ENCODE measurements around the gene MMEL1.
"Not testable (repeated sequence)": the region's sequence is repeated elsewhere in the genome, so short reads cannot be mapped to it uniquely, and the experiment has no call there.

The MMEL1 gene

DNA sequence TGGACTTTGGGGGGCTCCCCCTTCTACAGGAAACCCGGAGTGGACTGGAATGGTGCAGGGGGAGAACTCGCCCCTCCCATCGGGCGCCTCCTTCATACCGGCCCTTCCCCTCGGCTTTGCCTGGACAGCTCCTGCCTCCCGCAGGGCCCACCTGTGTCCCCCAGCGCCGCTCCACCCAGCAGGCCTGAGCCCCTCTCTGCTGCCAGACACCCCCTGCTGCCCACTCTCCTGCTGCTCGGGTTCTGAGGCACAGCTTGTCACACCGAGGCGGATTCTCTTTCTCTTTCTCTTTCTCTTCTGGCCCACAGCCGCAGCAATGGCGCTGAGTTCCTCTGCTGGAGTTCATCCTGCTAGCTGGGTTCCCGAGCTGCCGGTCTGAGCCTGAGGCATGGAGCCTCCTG lies 76.5 kb downstream of the MMEL1 start, which contains the start of gene TNFRSF14:
Gene TNFRSF14, plus strand, starts transcription at position 95 of the 401 bp plus-strand sequence. Its CDS starts 294 bp downstream, at position 389.
- DNase-seq, result peak in 1 of 2 experiments; percentile 25

DNA sequence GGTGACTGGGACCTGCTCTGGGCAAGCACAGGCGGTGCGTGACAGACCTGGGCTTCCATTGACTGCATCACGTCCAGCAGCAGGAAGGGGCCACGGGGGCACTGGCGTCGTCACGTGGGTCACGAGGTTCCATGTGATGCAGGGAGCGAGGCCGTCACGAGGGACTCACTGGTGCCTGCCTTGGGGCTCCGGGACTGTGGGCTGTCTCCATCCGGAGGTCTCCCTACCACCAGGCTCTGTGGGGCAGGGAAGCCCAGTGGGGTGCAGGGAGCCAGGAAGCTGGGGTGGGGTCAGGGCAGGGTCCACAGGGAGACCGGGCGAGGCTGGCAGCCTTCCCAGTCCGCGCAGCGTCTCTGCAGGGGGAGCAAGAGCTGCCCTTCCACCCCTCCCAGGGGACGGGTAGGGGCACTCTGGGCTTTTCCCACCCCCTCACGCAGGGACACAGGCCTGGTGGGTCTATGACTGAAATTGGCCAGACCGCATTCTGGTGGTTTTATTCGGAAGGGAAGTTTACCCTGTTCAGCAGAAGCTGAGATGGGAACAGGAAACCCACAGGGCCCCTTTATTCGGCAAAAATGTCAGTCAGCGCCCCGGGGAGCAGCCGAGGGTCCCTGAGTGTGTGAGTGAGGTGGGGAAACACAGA lies 77.1 kb downstream of the MMEL1 start:
- DNase-seq, result no peak

DNA sequence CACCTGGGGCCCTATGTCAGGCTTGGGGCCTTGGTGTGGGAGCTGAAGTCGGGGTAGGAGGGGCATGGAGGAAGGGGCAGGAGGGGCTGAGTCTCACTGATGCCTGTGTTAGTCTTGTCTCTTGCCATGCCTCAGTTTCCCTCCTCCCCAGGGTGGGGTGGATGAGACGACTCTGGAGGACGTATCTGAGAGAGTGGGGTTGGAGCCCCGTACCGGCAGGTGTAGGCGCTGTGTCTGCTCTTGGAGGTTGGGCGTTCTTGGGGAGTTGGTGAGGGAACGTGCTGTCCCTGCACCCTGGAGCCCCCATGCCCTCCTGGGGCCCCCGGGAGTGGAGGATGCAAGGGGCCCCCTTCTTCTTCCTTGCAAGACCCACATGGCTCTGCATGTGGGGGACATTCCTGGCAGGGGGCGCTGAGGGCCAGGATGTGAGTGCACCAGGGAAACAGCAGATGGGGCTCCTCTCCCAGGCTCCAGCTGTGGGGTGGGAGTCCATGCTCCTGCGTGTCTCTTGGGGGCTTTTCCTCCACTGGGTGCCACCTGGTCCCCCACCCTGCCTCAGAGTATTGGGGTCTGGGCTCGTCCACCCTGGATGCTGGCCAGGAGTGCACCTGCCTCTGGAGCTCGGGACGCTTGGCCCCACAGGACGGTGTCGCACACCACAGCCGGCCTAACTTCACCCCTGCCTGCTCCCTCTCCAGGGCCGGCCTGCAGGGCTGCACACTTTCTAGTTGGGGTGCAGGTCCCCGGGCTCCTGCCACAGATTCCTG lies 78.0 kb downstream of the MMEL1 start:
- DNase-seq, result peak; percentile 16 to 49

DNA sequence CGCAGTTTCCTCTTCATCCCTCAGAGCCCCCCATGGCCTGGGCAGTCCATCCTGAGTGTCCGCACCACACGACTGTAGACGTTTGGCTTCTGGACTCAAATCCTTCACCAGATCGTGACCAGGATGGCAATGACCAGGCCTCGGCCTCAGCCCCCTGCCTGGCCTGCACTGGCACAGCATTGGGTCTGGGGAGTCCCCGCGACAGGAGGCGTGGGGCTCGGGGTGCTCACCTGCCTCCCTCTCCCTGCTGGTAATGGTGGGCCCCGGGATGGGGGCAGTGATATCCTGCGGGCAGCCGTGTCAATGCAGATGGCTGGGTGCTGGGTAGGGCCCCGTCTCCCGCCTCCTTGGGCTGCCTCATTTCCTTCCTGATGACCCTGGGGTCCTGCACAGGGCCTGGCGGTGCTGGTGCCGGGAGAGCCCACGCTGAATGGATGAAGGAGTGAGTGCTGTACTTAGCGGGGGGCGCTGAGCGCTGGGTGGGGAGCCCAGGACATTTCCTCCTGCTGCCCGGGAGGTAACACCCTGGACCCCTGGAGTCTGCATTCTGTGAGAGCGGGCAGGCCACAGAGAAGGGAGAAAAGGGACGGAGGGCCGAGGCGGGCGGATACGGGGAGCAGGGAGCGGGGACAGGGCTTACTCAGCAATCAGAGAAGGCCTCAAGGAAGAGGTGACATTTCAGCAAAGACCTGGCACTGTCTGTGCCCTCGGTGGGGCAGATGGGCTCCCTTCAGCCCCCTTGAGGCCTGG lies 78.8 kb downstream of the MMEL1 start:
- DNase-seq, result no peak

DNA sequence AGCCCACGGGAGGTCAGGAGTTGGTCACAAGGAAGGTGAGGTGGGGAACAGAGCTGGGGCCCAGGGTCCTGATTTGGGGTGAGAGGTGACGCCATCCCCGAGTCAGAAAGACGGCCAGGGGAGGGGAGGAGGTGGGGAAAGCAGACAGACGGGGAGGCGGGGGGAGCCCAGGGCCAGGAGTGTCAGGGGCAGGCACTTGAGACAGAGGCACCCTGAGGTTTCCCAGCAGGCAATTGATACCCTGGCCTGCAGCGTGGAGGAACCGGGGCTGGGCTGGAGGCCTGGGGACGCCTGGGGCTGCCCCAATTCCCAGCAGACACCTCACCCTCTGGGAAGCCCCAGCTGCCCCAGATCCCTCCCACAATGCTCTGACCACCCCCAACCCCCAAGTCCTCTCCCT lies 79.7 kb downstream of the MMEL1 start:
- DNase-seq, result not testable (repeated sequence)

DNA sequence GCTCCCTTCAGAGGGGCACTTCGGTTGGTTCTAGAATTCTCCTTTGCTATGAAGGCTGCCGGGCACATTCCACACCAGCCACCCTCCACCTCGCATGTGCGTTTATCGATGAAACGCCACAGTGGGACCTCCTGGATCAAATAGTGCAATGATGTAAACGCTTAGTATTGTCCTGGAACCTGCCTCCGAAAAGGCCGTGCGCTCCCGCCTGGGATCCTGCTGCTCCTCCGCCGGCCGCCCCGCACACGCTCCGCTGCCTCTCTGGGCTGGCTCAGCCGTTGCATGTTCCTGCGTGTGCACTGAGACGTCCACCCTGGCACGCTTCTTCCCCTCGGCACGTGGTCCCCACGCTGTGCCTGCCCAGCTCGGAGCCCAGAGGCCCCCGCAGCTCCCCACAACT lies 80.6 kb downstream of the MMEL1 start:
- DNase-seq, result no peak

DNA sequence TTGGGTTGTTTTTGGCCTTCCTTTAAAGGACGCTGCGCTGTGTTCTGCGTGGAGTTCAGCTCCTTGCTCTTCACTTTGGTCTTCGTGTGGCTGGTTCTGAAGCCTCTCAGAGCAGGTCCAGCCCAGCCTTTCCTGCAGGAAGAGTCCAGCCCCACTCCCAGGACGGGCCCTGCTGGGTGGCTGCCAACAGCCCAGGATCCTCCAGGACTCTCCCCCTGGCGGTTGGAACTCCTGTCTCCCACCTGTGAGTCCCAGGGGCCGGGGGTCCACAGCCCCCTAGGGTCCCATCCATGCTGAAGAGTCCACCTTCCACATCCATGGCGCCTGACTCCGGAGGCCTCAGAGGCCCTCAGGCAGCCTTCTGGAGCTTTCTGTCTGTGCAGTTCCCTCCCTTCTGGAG lies 81.3 kb downstream of the MMEL1 start:
- DNase-seq, result not testable (repeated sequence)

DNA sequence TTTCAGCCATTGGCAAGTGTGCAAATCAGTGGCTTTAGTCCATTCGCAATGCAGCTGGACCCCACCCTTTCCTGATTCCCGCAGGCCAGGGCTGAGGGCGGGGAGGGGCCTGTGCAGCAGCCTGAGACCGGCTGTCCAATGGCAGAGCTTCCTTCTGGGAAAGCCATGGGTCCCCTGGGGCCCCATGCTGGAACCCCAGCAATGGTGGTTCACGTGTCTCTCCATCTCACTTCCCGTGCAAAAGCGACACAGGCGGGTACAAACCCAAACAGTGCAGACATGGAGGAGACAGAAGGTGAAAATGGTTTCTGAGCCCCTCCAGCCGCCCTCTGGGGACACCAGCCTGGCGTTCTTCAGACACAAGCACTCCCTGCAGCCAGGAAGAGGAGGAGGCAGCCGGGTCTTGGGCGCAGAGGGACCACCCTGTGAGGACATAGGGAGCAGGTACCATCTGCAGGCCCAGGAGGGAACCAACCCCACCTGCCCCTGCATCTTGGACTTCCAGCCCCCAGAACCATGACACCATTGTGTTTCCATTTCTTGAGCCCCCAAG lies 82.4 kb downstream of the MMEL1 start:
- not testable (repeated sequence) for DNase-seq

DNA sequence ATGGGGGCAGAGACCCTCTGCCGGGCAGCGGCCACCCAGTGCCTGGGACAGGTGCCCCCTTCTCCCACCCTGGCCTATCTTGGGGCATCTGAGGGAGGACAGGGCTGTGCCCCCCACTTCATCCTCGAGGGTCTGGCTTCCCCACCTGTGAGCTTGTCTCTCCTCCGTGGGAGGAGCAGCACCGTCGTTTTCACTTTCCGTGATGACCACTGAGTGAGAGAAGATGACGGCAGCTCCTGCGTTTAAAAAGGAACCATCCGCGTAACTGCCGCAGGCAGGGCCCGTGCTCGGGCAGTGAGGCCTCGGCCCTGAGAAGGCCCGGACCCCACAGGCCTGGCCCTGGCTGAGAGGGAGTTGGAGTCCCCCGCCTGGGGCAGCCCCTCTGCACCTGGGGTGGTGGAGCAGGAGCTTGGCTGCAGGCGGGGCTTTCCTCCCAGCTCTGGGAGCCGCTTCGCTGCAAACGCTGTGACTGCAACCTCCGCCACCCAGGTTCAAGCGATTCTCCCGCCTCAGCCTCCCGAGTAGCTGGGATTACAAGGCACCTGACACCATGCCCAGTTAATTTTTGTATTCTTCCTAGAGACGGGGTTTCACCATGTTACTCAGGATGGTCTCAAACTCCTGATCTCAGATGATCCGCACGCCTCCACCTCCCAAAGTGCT lies 83.3 kb downstream of the MMEL1 start:
- not testable (repeated sequence) for DNase-seq

DNA sequence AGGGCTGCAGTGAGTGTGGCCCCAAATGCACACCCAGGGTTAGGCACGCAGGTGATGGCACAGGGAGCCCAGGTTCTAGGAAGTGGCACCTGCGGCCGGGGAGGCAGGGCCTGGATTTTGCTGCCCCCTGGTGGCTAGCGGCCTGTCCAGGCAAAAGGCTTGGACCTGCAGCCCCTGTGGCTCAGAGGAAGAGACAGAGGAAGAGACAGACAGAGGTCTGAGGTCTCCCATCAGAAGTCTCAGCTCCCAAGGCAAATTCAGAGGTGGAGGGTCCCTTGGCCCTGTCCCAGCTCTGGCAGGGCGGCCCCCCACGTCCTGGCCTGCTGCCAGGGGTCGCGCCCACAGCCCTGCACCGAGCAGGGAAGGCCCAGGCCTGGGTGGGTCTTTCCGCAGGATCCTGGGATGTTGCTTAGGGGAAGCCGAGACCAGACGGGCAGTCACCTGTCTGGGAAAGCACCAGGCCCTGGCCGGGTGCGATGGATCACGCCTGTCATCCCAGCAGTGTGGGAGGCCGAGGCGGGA lies 84.7 kb downstream of the MMEL1 start:
- peak; percentile 27 to 57 for DNase-seq

DNA sequence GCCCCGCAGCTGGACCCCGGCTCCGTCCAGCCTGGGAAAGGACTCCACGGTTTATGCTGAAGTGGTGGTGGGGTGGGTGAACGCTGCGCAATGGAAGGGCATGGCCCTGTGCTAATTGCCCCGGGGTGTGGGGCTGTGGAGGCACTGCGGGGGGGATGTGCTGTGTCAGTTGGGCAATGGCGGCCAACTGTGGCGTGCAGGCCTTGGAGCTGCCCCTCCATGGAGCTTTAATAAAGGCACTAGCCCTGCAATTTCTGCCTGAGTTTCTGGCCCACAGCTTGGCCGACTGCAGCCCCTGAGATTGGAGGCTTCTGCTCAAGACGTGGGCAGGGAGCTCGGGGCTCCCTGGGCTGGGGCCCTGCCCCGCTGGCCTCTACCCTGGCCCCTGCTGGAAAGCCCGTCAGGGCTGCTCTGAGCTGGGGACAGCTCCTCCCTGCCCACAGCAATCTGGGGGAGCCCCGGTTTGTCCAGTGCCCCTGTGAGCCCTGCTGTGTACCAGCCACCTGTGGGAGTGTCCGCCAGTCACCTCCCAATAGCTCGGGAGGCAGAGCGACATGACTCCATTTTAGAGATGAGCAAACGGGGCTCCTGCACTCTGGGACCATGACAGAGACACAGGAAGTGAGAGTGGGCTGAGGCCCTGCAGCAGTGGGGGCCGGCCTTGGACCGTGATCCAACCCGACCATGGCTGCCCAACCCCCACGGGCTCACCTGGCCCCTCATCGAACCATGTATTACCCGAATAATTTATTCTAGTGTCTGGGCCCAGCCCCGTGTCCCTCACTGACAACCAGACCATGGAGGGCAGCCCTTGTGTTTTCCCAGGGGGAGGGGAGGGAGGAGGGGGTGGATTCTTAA lies 85.4 kb downstream of the MMEL1 start:
- no peak for DNase-seq

DNA sequence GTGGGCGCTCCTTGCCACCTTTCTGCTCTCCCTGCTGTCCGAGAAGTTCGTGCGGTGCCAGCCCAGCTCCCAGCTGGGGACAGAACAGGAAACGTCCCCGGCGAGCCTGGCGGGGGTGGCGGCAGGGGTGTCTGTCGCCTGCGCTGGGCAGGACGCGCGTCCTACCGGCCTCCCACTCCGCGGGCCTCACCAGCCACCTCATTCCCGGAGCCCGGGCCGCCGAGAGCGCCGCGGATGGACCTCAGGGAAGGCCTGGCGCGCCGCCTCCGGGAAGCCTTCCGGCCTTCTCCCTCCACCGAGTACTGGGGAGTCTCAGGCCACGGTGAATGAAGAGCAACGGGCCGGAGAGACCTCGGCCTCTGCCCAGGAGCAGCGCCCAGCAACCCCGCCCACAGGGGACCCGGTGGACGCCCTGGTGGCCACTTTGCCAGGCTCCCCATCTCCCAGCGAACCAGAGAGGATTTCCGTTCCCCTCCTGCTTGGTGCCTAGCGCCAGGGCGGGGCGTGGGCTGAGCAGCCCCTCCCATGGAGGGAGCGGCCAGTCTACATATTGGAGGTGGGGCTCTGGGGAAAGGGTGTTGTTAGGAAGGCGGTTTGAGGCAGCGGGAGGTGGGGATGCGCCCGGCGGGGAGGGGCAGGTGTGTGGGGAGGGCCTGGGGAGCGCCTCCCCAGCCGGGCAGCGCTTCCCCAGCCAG lies 86.2 kb downstream of the MMEL1 start:
- peak; percentile 48 to 77 for DNase-seq

DNA sequence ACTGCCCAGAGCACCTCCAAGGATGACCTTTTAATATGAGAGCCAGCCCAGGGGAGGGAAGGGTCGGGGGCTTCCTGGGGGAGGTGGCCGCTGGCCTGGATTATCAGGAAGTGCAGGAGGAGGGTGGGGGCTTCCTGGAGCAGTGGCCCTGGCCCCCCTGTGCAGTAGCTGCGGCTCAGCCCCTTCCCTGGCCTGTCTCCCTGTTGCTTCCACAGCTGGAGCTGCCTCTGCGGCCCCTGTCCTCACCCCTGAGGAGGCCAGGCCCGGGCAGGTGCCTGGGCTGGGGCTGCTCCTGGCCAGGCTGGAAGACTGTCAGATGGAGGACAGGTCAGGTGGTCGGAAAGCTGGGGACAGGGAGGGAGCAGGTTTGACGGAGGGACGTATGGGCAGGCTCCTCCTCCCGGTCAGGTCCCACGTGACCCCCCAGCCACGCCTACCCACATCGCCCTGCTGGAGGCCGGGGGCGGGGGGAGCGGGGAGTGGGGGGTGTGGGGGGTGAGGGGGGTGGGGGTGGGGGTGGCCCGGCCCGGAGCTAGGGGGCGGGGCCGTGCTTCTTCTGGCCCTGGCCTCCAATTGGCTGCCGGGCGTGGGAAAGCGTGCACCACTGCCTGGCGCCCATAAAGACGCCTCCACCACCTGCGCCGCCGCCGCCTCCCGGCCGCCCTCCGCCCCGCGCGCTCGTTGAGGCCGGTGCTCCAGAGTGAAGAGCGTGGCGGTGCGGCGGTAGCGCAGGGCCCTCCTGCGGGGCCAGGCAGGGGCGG lies 86.9 kb downstream of the MMEL1 start:
- peak; percentile 76 to 86 for DNase-seq

DNA sequence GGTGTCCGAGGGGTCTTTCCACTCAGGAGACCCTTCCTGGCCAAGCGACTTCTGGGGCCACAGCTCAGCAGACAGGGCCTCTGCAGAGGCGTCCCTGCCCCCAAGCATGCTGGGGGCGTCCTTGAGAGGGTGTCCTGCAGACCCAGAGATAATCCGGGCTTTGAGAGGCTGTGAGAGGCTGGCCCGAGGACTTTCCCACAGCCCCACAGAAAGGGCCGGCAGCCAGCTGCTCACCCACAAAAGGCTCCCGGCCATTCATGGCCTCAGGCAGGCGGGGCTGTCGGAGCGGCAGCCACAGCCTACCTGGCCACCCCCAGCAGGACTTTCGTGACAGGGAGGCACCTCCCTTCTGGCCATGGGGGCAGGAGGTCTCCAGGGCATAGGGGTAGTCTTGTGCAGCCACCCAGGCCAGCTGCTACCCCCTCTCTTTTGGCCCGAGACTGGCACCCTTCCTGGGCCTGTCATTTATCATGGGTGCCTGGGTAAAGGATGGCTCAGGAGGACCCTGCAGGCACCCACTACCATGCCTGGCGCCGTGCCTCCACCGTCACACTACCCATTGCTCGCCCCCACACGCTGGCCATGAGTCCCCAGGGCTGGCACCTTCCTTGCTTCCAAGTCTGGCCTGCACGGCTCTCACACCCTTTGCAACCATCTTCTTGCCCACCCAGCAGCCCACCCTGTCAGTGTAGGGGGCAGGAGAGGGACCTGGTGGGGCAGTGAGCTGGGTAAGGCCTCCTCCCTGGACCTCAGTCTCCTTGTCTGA lies 87.8 kb downstream of the MMEL1 start:
- DNase-seq, result peak; percentile 42 to 68

DNA sequence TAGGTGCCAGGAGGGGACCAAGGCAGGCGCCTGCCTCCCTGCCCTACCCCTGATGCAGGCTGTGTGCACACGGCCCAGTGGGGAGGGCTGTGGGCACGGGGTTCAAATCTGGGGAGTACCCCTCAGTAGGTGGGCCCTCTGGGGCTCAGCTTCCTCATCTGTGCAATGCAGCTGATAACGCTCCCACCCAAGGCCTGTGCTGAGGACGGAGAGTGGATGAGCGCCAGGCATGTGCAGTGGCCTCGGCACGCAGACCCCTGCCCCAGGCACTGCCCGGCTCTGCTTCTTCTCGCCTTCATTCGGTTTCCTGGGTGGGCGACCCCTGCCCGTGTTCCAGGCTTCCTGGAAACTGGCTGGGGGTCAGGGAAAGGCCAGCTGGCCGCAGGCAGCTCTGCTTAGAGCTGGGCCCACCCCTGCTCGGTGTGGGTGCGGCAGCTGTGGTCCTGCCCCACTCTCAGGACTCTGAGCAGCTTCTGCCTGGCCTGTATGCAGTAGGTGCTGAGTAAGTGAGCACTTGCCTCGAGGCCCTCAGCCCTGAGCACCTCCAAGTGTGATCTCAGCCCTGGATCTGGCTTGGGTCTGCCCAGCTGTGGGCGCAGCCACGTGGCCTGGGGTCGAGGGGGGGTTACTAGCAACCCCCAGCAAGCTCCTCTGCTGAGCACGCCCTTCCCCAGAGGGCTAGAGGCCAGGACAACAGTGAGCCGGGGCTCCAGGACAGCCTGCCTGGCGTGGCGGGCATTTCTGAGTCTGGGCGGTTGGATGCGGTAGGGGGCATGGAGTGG lies 88.5 kb downstream of the MMEL1 start:
- DNase-seq, result no peak

DNA sequence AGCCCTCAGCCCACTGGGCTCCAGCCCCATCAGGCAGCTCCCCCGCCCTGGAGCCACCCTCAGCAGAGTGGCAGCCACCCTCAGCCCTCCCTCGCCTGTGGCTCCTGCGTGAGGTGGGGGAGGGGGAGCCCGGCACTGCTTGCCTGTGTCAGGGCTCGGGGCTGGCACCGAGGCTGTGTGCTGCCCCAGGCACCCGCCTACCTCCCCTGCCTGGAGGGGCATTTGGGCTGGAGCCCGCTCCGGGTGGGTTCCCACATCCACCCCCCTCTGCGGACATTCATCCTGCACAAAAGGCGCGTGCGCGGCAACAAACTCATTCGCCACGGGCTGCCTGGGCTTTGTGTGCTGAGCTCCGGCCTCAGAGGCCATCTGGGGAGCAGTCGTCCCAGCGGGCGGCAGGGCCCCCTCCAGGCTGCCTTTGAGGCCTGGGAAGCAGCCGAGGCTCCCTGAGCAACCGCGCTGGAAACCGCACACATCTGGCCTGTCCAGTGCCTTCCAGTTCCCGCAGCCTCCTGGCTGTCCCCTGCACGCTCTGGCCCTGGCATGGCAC lies 89.2 kb downstream of the MMEL1 start:
- peak; percentile 58 to 76 for DNase-seq

DNA sequence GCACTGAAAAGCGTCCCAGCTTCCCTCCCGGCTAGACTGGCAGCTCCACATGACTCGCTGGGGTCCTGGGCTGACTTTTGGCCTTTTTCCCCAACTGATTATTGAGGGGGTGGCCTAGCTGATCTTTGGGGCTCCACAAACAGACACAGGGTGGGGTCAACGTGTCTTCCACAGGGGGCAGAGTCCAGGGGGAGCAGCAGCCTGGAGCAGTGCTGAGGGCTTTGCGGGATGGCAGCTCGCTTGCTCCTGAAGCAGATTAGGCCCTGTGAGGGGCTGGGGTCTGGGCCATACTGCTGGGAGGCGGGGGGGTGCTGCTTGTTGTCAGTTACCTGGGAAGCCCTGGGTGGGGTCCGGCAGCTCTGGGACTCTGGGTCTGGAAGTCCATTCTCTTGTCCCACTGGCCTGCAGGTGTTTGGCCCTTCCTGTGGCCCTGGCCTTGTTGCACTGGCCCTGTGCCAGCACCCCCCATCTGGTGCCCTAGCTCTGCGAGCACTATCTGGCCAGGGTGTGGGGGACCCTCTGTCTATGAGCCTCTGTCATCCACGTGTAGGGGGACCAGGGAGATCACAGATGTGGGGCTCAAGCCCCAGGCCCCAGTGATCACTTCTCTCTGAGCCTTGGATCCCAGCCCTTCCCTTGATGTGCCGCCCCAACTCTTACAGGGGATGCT lies 90.4 kb downstream of the MMEL1 start:
- DNase-seq, result no peak

Measured in NCI-H524 (cell line).